Globus pallidus (tissue), 1 donor: ENCODE measurements around the gene CCDC90B.
A peak's percentile ranks its signal among the peaks of the same experiment; 100 is the strongest.
"Not testable (repeated sequence)": the region's sequence is repeated elsewhere in the genome, so short reads cannot be mapped to it uniquely, and the experiment has no call there.

ENCODE experiments used
- DNase-seq: peaks from one replicate; pipeline ENCODE4 v3.0.0-alpha.2; 2015; ENCODE audit warnings: low spot score

Gene CCDC90B

DNA sequence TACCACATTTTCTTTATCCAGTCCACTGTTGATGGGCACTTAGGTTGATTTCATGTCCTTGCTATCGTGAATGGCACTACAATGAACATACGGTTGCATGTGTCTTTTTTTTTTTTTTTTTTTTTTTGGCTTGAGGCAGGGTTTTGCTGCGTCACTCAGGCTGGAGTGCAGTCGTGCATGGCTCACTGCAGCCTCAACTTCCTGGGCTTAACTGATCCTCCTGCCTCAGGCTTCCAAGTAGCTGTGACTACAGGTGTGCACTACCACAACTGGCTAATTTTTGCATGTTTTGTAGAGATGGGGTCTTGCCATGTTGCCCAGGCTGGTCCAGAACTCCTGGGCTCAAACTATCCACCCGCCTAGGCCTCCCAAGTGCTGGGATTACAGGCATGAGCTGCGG, 1.5 kb upstream of the CCDC90B start:
- no peak for DNase-seq

DNA sequence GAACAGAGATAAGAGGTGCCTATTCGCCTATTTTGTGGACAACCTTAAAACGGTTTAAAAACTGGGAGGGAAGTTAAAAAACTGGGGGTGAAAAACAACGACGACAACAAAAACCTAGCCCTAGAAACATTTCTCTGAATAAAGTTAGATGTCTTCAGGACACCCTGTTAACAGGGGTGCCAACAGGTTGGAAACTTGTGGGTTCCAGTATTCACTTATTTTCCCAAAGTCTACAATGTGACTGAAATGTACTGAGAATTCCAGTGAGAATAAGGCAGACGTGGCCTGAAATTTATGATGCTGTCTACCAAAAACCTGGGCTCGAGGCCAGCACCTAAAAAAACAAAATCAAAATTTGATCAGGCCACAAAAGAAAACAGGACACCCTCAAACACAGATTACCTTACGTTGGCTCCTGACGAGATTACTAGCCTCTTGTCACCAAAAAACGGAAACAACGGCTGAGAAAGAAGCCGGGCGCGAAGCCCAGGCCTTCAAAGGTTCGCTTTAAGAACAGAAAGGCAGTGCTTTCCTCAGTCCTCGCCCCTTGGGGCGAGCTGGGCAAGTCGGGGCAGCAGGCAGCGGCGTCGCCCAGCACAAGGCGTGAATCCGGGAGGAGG, 906 bp downstream of the CCDC90B start:
- no peak for DNase-seq

DNA sequence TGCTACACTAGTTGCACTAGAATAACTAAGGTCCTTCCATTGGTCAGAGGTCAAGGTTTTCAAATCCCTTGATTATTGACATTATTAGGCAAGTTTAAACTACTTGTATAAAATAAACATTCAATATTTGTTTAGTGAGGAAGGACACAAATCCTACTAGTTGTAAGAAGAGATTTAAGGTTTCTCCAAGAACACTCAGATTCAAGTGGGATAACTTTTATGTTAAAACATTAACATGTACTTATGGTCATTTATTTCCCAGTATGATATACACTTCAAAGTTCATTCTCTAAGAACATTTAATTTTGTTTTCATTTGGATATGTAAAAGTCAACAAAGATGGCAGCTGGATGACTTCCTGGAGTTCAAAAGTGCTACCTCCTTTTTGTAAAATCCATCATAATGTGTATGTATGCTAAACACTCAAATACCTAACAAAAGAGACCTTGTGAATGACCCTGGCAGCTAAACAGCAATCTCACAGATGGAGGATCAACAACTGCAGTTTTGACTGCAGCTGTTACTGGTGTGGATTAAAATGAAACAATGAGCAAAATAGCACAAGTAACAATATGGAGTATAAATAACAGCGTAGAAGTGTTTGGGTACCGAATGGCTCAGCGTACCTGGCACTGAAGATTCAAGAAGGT, 1.5 kb downstream of the CCDC90B start:
- DNase-seq = no peak

DNA sequence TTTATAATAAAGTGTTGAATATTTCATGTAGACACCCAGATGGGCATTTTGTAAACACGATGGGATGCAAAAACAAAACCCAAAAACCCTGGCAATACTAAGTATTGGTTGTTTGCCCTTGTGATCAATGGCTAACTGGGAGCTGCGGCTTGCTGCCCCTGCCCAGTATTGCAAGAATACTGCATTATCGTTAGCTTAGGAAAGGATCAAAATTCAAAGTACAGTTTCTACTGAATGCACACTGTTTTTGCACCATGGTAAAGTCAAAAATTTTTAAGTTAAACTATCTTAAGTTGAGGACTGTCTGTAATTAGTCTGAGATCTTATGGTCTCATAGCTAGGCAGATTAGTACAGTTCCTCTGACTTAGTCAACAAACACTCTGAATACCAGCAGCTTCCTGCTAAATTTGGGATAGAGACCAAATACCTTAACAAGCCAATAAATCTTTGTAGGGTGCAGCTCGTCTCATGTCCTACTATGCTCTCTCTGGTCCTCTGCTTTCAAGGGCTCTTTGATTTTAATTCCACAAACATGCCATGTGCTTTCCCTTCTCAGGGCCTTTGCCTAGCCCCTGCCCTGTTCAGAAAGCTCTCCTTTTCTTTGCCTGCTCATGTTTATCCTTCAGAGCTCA, 4.0 kb downstream of the CCDC90B start:
- DNase-seq = no peak

DNA sequence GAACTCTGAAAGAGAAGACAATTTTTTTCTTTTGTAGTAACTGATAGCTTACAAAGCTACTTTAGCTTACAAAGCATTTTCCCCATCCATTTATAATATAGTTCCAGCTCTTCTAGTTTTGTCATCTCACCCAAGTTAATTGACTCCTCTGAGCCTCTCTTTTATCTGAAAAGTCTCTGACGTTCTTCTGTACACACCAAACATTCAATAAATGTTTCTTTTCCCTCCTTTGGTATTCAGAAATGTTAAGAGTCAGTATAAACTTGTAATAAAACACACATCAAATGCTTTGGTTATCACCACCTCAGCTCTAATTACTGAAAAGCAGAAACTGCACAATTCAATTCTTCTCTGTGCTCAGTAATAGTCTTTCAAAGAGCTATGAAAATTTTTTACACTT, 5.9 kb downstream of the CCDC90B start:
- no peak for DNase-seq

DNA sequence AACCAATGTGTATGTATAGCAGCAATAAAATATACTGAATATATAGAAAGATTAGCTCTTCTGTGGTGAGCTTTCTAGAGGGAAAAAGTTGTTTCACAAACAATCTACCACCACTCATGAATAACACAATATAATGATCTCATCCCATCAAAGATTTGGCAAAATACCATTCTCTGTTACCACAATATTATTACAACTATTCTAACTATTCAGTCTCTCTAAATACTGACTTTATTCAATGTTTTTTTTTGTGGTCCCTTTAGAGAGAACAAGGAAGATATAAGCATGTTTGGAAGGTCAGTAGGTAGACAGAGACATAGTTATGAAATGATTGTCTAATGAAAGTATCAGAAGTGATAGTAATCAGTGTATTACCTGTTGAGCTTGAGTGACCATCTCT, 7.8 kb downstream of the CCDC90B start:
- DNase-seq = no peak

DNA sequence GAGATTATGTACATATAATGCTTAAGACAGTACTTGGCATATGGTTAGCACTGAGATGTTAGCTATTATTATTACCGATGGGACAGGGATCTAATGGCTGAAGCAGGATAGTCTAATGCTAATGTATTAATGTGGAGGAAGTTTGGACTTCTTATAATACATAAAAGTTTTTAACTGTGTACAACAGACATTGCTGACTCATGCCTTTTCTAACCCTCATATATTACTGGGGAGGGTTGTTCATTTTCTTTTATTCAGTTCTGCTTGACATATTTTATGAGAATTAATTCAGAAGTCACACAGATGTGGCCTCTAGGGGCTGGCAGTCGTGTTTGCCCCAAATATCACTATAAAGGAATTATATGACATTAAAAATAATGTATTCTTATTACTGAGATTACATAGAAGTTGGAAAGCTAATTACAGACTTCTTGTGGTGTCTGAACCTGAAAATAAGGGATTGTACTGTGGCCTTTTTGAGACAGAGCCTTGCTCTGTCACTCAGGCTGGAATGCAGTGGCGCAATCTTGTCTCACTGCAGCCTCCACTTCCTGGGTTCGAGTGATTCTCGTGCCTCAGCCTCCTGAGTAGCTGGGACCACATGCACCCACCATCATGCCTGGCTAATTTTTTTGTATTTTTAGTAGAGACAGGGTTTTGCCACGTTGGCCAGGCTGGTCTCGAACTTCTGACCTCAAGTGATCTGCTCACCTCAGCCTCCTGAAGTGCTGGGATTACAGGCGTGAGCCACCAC, 10.1 kb downstream of the CCDC90B start:
- DNase-seq = no peak

DNA sequence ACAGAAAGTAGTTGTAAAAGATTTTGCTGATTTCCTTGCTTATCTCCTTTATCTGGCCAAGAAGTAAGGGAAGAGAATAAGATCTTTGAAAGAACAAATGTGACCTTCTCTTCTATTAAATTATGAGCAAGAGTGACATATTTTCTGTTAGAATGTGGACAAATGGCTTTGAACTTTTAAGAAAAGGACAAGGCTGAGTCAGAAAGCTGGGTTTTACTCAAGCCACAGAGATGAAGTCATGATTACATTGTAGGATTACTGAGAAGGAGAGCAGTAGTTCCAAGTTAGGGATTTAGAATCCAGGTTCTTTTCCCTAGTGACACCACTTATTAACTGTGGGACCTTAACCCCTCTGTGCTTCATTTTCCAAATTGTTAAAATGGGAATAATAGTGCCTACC, 13.5 kb downstream of the CCDC90B start:
- no peak for DNase-seq

DNA sequence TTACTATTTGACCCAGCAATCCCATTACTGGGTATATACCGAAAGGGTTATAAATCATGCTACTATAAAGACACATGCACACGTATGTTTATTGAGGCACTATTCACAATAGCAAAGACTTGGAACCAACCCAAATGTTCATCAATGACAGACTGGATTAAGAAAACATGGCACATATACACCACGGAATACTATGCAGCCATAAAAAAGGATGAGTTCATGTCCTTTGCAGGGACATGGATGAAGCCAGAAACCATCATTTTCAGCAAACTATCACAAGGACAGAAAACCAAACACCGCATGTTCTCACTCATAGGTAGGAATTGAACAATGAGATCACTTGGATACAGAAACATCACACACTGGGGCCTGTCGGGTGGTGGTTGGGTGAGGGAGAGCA, 14.4 kb downstream of the CCDC90B start:
- DNase-seq = not testable (repeated sequence)

DNA sequence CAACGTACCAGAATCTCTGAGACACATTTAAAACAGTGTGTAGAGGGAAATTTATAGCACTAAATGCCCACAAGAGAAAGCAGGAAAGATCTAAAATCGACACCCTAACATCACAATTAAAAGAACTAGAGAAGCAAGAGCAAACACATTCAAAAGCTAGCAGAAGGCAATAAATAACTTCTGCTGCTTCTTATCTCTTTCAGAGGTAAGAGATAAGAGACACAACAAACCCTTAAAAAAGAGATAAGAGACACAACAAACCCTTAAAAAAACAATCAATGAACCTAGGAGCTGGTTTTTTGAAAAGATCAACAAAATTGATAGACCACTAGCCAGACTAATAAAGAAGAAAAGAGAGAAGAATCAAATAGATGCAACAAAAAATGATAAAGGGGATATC, 17.1 kb downstream of the CCDC90B start:
- DNase-seq = not testable (repeated sequence)

DNA sequence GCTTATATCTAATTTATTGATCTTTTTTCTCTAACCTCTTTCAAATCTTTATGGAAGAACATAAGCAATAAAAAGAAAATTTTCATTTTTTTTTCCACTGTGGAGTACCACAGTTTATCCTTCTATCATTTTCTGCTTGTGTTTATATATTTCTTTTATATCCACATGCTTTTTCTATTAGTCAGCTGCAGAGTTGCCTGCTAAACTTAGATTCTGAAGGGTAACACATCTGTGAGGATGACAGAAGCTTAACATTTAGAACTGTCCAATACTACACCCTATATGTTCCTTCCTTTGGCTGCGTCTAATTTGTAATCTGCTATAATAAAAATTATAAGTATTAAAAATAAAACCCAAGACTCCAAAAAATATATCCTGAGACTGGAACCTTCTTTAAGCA, 20.8 kb downstream of the CCDC90B start:
- no peak for DNase-seq

DNA sequence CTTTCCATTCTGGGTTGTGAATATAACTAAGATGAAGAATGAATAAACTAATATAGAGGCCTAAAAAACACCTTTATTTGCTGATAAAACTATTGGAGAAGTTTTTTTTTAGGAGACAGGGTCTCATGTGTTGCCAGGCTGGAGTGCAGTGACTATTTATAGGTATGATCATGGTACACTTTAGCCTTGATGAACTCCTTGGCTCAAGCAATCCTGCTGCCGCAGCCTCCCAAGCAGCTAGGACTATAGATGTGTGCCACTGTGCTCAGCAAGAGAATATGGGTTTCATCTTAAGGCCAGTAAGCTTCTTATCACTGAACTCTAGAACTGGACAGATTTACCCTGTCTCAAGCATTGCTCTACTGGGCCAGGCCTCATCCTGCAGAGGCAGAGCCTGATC, 26.6 kb downstream of the CCDC90B start:
- no peak for DNase-seq

DNA sequence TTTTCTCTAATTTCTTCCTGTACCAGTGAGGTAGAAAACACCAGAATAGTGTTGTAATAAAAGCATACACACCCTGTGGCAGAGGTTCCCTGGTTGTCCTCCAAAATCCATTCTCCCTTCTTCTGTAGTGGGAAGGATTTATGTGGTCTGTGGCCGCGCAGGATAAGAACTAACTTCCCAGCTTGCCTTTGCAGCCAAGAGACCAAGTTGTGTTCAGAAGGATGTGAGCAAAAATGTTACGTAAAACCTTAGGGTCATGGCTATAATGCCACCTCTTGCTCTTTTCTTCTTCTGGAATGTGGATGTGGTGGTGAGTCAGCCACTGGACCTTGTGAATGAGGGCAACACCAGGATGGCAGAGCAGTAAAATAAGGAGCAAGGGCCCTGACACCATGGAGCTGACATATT, 28.4 kb downstream of the CCDC90B start:
- DNase-seq = no peak

DNA sequence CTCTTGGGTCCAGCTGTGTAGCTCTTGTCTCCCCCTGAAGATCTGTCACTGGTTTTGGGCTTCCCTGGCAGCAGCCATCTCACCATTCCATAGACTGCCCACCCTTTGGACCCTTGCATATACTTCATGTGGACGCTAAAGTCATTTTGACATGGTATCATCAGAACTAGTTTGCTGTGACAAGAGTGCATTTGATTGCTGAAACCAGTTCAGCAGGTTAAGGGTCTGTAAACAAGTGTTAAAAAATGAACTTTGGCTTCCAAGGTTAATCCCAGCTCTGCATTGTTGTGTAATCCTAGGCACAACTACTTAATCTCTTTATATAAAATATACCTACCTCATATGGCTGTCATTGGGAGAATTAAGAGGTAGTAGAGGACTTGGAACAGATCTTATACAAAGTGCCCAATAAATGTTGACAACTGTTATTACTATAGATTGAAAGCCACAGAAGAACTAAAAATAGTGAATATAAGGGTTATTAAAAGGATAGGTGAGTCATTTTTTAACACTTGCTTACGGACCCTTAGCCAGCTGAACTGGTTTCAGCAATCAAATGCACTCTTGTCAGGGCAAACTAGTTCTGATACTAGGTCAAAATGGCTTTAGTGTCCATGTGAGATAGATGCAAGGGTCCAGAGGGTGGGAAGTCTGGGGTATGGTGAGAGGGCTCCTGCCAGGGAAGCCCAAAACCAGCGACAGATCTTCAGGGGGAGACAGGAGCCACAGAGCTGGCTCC, 29.4 kb downstream of the CCDC90B start:
- no peak for DNase-seq

DNA sequence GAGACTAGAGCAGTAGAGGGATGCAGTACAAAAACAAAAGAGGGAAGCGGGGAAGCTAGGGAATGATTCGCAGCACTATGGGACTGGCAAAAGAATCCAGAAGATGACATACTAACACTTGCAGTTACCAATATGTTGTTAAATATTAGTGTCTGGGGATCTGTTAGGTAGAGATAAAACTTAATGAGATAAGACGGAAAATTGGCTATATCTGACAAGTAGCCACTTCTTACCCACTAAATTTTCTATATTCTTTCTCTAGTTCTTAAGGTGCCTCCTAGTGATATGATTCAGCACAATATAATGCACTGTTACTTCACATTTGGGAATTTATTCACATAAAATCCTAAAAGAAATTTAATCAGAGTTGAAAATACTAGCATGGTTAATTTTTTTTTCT, 30.8 kb downstream of the CCDC90B start:
- DNase-seq = no peak

DNA sequence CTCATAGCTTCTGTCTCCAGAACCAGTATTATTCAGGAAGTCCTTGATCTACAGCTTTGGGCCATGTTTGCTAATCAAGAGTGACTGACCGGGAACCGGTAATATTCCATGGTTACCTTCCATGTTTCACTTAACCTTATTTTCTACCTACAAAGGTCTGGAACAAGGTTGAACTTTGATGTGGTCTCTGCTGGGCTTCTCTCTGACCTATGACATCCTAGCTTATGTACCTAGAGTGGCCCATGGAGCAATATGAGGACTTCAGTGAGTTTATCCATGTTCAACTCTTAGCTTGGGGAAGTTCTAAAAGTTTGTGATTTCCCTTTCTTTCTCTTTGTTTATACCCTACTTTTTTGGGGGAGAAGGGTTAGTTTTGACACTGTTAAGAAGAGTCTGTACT, 33.2 kb downstream of the CCDC90B start:
- no peak for DNase-seq

DNA sequence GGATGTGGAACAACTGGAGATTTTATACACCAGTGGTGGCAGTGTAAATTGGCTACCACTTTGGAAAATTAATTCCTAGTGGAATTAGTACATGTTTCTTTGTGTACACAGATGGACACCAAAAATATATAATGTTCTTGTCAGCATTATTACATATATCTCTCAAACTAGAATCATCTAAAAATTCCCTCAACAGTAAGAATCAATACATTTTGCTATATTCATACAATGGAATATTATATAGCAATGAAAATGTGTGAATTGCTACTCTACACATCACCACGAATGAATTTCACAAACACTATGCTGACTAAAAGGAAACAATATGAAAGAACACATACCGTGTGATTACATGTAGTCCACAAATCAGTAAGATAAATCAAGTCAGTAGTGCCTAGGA, 33.9 kb downstream of the CCDC90B start:
- no peak for DNase-seq

DNA sequence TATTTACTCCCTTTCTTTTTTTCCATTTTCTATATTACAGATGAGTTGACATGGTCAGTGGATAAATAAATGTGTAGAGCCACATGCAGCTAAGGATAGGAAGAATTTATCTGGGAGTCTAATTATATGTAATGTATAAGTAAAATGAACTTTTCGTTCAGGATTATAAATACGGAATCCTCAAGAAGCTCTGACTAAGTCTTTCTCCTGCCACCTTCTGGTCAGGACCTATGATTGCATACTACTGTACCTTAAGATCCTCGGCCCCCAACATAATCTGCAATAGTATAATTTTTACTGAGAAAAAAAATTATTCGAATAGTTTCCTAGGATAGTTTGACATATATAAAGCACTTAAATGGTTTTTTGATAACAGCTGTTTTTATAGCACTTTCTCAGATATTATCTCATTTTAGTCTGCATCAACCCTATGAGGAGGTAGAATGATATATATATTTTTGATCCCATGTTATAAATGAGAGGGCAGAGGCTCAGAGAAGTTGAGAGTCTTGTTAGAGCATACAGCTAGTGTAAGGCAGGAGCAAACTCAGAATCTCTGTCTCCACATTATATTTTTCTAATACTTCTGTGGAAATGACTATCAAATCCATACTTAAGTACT, 36.1 kb downstream of the CCDC90B start:
- peak; percentile 43 for DNase-seq

DNA sequence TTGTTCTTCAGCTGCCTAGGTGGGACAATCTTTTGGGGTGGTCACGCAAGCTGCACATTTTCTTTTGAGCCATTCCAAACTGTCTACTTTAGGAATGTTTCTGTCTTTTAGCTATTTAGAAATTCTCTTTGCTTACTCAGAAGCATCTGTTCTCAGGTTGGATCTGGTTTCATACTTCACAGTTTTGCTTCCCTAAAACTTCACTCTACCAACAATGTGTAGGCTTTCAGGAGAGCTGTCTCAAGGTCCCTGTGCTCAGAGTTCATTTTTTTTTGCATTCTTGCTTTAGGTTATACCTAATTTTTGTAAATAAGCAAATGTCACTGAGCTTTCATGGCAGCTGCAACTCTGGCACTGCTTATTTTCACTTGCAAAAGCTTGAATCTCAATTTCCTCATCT, 36.7 kb downstream of the CCDC90B start:
- no peak for DNase-seq

DNA sequence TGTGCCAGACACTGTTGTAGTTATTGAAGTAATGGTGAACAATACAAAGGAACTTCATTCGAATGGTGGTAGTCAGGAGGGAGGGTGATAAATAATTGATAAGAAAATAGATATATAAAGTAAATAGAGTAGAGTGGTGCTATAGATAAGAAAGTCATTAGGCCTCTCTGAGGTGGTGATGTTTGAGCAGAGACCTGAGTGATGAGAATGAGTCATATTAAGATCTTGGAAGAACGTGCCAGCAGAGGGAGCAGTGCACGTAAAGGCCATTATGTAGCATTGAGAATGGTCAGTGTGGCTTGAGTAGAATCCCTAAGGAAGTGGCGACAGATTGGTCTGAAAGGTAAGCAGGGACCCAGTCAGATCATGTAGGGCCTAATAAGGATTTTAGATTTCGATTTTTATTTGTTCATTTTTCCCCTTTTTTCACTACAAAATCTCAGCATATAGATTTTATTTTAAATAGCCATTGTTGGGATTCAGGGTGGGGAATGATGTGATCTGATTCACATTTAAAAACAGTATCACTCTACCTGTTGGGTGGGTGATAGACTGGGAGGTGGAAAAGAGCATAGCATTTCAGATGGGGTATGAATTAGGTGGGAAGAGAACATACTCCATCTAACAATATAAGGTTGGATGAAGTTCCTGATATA, 44.7 kb downstream of the CCDC90B start:
- DNase-seq = peak; percentile 22

DNA sequence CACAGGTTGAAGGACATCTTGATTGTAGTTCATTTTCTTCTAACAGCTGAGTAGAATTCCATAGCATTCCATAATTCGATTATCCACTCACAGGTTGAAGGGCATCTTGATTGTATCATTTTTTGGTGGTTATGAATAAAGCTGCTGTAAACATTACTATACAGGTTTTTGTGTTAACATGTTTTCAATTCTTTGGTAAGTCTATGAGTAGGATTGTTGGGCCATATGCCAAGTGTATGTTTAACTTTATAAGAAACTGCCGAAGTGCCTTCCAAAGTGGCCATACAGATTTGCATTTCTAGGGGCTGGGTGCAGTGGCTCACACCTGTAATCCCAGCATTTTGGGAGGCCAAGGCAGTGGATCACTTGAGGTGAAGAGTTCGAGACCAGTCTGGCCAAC, 48.1 kb downstream of the CCDC90B start:
- no peak for DNase-seq
